GM18499 (cell line): ENCODE measurements around the gene TBX20.
A peak's percentile ranks its signal among the peaks of the same experiment; 100 is the strongest.
"Not testable (repeated sequence)": the region's sequence is repeated elsewhere in the genome, so short reads cannot be mapped to it uniquely, and the experiment has no call there.

ENCODE experiments used
- ATAC-seq: cut with Tn5 transposase; IDR thresholded peaks from one replicate; pipeline ENCODE4 v1.9.1; 2021; ENCODE audit warnings: moderate number of reproducible peaks; ENCODE audit not compliant: insufficient read depth, unreplicated experiment

Gene TBX20

GRCh38 chr7:35256256-35257175 lies 2.6 kb upstream of the TBX20 start:
- no peak for ATAC-seq

- no peak for ATAC-seq
Observed at GRCh38 chr7:35255443-35256255, 1.7 kb upstream of the TBX20 start.

GRCh38 chr7:35254496-35255442 lies 869 bp upstream of the TBX20 start:
- no peak for ATAC-seq

GRCh38 chr7:35253460-35253709 lies 515 bp downstream of the TBX20 start:
- no peak for ATAC-seq

GRCh38 chr7:35252612-35253459 lies 1.1 kb downstream of the TBX20 start:
- no peak for ATAC-seq

- ATAC-seq = no peak
Observed at GRCh38 chr7:35251606-35252310, 2.1 kb downstream of the TBX20 start.

GRCh38 chr7:35250941-35251340 lies 3.0 kb downstream of the TBX20 start:
- ATAC-seq = no peak

- ATAC-seq = no peak
Observed at GRCh38 chr7:35250452-35250851, 3.4 kb downstream of the TBX20 start.

GRCh38 chr7:35249537-35249907 lies 4.4 kb downstream of the TBX20 start:
- ATAC-seq = no peak

- no peak for ATAC-seq
Observed at GRCh38 chr7:35248576-35249536, 5.0 kb downstream of the TBX20 start.

- no peak for ATAC-seq
Observed at GRCh38 chr7:35246819-35247218, 7.1 kb downstream of the TBX20 start.

- ATAC-seq = no peak
Observed at GRCh38 chr7:35241884-35242283, 12.0 kb downstream of the TBX20 start.

GRCh38 chr7:35241436-35241835 lies 12.5 kb downstream of the TBX20 start:
- ATAC-seq = no peak

GRCh38 chr7:35241008-35241407 lies 12.9 kb downstream of the TBX20 start:
- not testable (repeated sequence) for ATAC-seq

- ATAC-seq = not testable (repeated sequence)
Observed at GRCh38 chr7:35238456-35238855, 15.4 kb downstream of the TBX20 start.

GRCh38 chr7:35232994-35233393 lies 20.9 kb downstream of the TBX20 start:
- ATAC-seq = peak; percentile 47

- not testable (repeated sequence) for ATAC-seq
Observed at GRCh38 chr7:35231221-35231620, 22.7 kb downstream of the TBX20 start.
